GM12801 (cell line): ENCODE results near the gene PRKCA.

Source experiments
- CTCF ChIP-seq: IDR thresholded peaks from one replicate; pipeline ENCODE4 v1.5.1; 2011; ENCODE audit warnings: control low read depth; ENCODE audit not compliant: insufficient read length; ENCODE audit errors: extremely low read depth

PRKCA gene

GRCh38 chr17:66520999-66521398 is 218.6 kb downstream of the PRKCA start:
- no peak for TF ChIP-seq CTCF

GRCh38 chr17:66522591-66523272 is 220.3 kb downstream of the PRKCA start:
- no peak for TF ChIP-seq CTCF

- TF ChIP-seq CTCF, result no peak
These were observed 221.2 kb downstream of the PRKCA start for GRCh38 chr17:66523378-66524200.

GRCh38 chr17:66524877-66525276 is 222.5 kb downstream of the PRKCA start:
- TF ChIP-seq CTCF, result no peak

- TF ChIP-seq CTCF, result no peak
These were observed 222.9 kb downstream of the PRKCA start for GRCh38 chr17:66525338-66525737.

DNA sequence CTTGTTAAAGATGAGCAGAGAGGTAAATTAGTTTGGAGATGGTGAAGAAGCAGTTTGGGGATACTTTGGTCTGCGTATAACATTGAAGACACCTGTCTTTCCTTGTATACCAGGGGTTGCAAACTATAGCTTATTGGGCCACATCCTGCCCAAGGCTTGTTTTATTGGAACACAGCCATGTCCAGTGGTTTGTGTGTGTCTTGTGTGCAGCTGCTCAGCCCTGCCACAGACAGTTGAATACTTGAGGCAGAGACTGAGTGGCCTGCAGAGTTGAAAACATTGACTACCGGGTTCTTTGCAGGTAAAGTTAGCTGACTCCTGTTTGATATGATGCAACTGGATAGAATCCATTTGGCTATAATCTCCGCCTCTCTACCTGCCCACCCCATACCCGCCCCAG is 224.4 kb downstream of the PRKCA start:
- TF ChIP-seq CTCF, result no peak

DNA sequence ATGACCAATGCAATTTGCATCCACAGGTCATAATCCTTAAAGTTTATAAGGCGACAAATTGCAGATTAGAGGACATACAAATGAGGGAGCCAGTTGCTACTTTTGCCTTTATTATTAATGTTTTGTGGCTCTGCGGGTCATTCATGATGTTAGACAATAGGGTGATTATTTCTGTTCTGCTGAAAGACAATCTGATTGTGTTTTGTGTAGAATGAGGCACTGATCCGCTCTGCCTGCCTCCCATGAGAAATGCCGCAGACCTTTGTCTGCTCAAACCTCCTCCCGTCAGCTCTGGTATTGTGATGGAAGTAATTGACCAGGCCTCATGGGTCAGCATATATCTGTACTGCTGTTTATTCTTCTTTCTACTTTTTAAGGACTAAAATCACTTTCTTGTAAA is 224.9 kb downstream of the PRKCA start:
- TF ChIP-seq CTCF, result no peak
